IMR-90 (cell line): ENCODE results near the gene DGKB. TPM values are rescaled to one million over a fixed set of nuclear protein-coding genes. Genes with fewer than 3 reads are reported as not detected.

Experiments
- ATAC-seq: fragments of 200-7000 bp; cut with Tn5 transposase; 2 replicates; pipeline ENCODE4 v1.9.1; 2020; ENCODE audit warnings: low read depth, mild to moderate bottlenecking, moderate library complexity
- BruUV-seq: library from RNA; stranded (reverse); fragments of 400-500 nt; replicated peaks from 2 replicates; lab custom pipeline; 2021; lab: Mats Ljungman, UMichigan
- CTCF ChIA-PET: fragments of 300-600 bp; formaldehyde crosslinking; extraction: SDS; loops from one replicate; lab custom pipeline; 2021; ENCODE audit warnings: antibody characterized with exemption; lab: Yijun Ruan, JAX
- POLR2A ChIA-PET: fragments of 300-600 bp; sonication (Branson Sonifier 250); formaldehyde crosslinking; loops from one replicate; lab custom pipeline; 2022; ENCODE audit warnings: antibody characterized with exemption; ENCODE audit not compliant: unreplicated experiment; lab: Charles Lee
- DNase-seq: peaks from one replicate; pipeline ENCODE4 v3.0.0; 2013
- H2AFZ ChIP-seq: replicated peaks from 2 replicates; pipeline ENCODE3; 2013; ENCODE audit warnings: low read length, mild to moderate bottlenecking; ENCODE audit not compliant: poor library complexity
- H2AK5ac ChIP-seq: 2 replicates; pipeline ENCODE4 v1.6.1; 2013; ENCODE audit warnings: low read depth, low read length, inconsistent platforms
- H2AK9ac ChIP-seq: replicated peaks from 2 replicates; pipeline ENCODE3; 2013; ENCODE audit warnings: mild to moderate bottlenecking, low read depth, low read length, moderate library complexity; ENCODE audit not compliant: poor library complexity
- H2BK120ac ChIP-seq: 2 replicates; pipeline ENCODE4 v1.6.1; 2013; ENCODE audit warnings: low read depth, low read length, inconsistent platforms
- H2BK15ac ChIP-seq: 3 replicates; pipeline ENCODE4 v1.6.1; 2013; ENCODE audit warnings: low read depth, low read length, inconsistent platforms
- H2BK20ac ChIP-seq: 2 replicates; pipeline ENCODE4 v1.6.1; 2013; ENCODE audit warnings: low read depth, mild to moderate bottlenecking, inconsistent platforms, low read length, moderate library complexity
- H2BK5ac ChIP-seq: 2 replicates; pipeline ENCODE4 v1.6.1; 2013; ENCODE audit warnings: mild to moderate bottlenecking, low read depth, low read length, inconsistent platforms; ENCODE audit not compliant: poor library complexity, severe bottlenecking
- H3K14ac ChIP-seq: replicated peaks from 2 replicates; pipeline ENCODE4 v1.6.1; 2013; ENCODE audit warnings: low read depth, low read length, inconsistent platforms
- H3K18ac ChIP-seq: 2 replicates; pipeline ENCODE4 v1.6.1; 2013; ENCODE audit warnings: low read depth, low read length, control low read depth
- H3K23ac ChIP-seq: 2 replicates; pipeline ENCODE4 v1.6.1; 2013; ENCODE audit warnings: low read depth, low read length, inconsistent platforms
- H3K27ac ChIP-seq: 2 replicates; pipeline ENCODE4 v1.5.1; 2013; ENCODE audit warnings: mild to moderate bottlenecking, control low read depth, low read length; ENCODE audit not compliant: insufficient read depth
- H3K27me3 ChIP-seq: 2 replicates; pipeline ENCODE4 v1.6.1; 2013; ENCODE audit warnings: low read length; ENCODE audit not compliant: control insufficient read depth, insufficient read depth
- H3K36me3 ChIP-seq: 2 replicates; pipeline ENCODE4 v1.6.1; 2013; ENCODE audit warnings: low read length, mixed read lengths; ENCODE audit not compliant: control insufficient read depth, insufficient read depth
- H3K4ac ChIP-seq: 2 replicates; pipeline ENCODE4 v1.6.1; 2013; ENCODE audit warnings: low read depth, low read length, inconsistent platforms
- H3K4me1 ChIP-seq: 2 replicates; pipeline ENCODE4 v1.6.1; 2013; ENCODE audit warnings: low read length, mixed read lengths; ENCODE audit not compliant: control insufficient read depth, insufficient read depth
- H3K4me2 ChIP-seq: 2 replicates; pipeline ENCODE4 v1.6.1; 2013; ENCODE audit warnings: low read depth, mild to moderate bottlenecking, control low read depth, low read length, moderate library complexity
- H3K4me3 ChIP-seq: 2 replicates; pipeline ENCODE4 v1.5.1; 2013; ENCODE audit warnings: low read depth, mild to moderate bottlenecking, control low read depth, low read length, moderate library complexity; ENCODE audit not compliant: insufficient read depth
- H3K56ac ChIP-seq: 2 replicates; pipeline ENCODE4 v1.6.1; 2013; ENCODE audit warnings: low read length, inconsistent platforms; ENCODE audit not compliant: insufficient read depth; ENCODE audit errors: extremely low read depth
- H3K79me1 ChIP-seq, 2 experiments: 2 replicates each; pipeline ENCODE4 v1.6.1; 2013; ENCODE audit warnings: low read length in 2 of 2, inconsistent platforms in 1 of 2, low read depth in 1 of 2
- H3K9ac ChIP-seq: 2 replicates; pipeline ENCODE4 v1.6.1; 2013; ENCODE audit warnings: low read depth, low read length, control low read depth
- H3K9me1 ChIP-seq: 2 replicates; pipeline ENCODE4 v1.6.1; 2013; ENCODE audit warnings: low read length, inconsistent platforms; ENCODE audit not compliant: insufficient read depth
- H3K9me3 ChIP-seq: 2 replicates; pipeline ENCODE4 v1.6.1; 2013; ENCODE audit warnings: low read length; ENCODE audit not compliant: control insufficient read depth, insufficient read depth
- H4K20me1 ChIP-seq: 2 replicates; pipeline ENCODE4 v1.6.1; 2013; ENCODE audit warnings: low read length, inconsistent platforms; ENCODE audit not compliant: insufficient read depth
- H4K5ac ChIP-seq: 2 replicates; pipeline ENCODE4 v1.6.1; 2013; ENCODE audit warnings: mild to moderate bottlenecking, low read depth, low read length, control low read depth
- H4K8ac ChIP-seq, 2 experiments: 2 replicates each; pipeline ENCODE4 v1.6.1; 2013; ENCODE audit warnings: low read depth in 2 of 2, low read length in 2 of 2, control low read depth in 1 of 2, inconsistent platforms in 1 of 2
- H4K91ac ChIP-seq: 2 replicates; pipeline ENCODE4 v1.6.1; 2013; ENCODE audit warnings: low read depth, low read length, inconsistent platforms; ENCODE audit not compliant: insufficient read depth
- BHLHE40 ChIP-seq: fragments of 150-350 bp; IDR thresholded peaks from 2 replicates; pipeline ENCODE4 v1.6.1; 2016; ENCODE audit warnings: mild to moderate bottlenecking, low read depth, low read length
- CEBPB ChIP-seq: IDR thresholded peaks from 2 replicates; pipeline ENCODE4 v1.6.1; 2012; ENCODE audit warnings: low read depth, low read length, improper control_type of control experiment
- CHD1 ChIP-seq: IDR thresholded peaks from 2 replicates; pipeline ENCODE4 v1.6.1; 2012; ENCODE audit warnings: low read depth, low read length, improper control_type of control experiment
- FOS ChIP-seq: fragments of 150-350 bp; IDR thresholded peaks from 2 replicates; pipeline ENCODE4 v1.6.1; 2016; ENCODE audit warnings: low read depth, low read length
- MAFK ChIP-seq: IDR thresholded peaks from 2 replicates; pipeline ENCODE4 v1.6.1; 2012; ENCODE audit warnings: low read depth, low read length, improper control_type of control experiment
- MAZ ChIP-seq: IDR thresholded peaks from 2 replicates; pipeline ENCODE4 v1.6.1; 2012; ENCODE audit warnings: low read depth, mild to moderate bottlenecking, low read length, improper control_type of control experiment, moderate library complexity, borderline replicate concordance
- MXI1 ChIP-seq: IDR thresholded peaks from 2 replicates; pipeline ENCODE4 v1.6.1; 2012; ENCODE audit warnings: low read depth, mild to moderate bottlenecking, low read length, moderate library complexity, borderline replicate concordance
- NFE2L2 ChIP-seq: fragments of 150-350 bp; IDR thresholded peaks from 2 replicates; pipeline ENCODE4 v1.6.1; 2016; ENCODE audit warnings: low read depth, mild to moderate bottlenecking, low read length
- POLR2A ChIP-seq: IDR thresholded peaks from 2 replicates; pipeline ENCODE4 v1.6.1; 2012; ENCODE audit warnings: mild to moderate bottlenecking, low read depth, low read length
- RAD21 ChIP-seq: IDR thresholded peaks from 2 replicates; pipeline ENCODE4 v1.6.1; 2012; ENCODE audit warnings: low read length, improper control_type of control experiment
- RCOR1 ChIP-seq: IDR thresholded peaks from 2 replicates; pipeline ENCODE4 v1.6.1; 2012; ENCODE audit warnings: mild to moderate bottlenecking, low read length, improper control_type of control experiment; ENCODE audit not compliant: insufficient replicate concordance
- RFX5 ChIP-seq: IDR thresholded peaks from 2 replicates; pipeline ENCODE4 v1.8.0; 2012; ENCODE audit warnings: low read depth, mild to moderate bottlenecking, low read length, moderate library complexity
- SMC3 ChIP-seq: fragments of 150-350 bp; IDR thresholded peaks from 2 replicates; pipeline ENCODE4 v1.6.1; 2016; ENCODE audit warnings: low read depth, mild to moderate bottlenecking, antibody characterized with exemption, low read length, moderate library complexity
- WGBS, 2 experiments: methylation state at CpG; one replicate each; pipeline versions ENCODE4 v1.1.5 to v1.1.7; 2013; ENCODE audit warnings: missing lambda C conversion rate in 2 of 2; ENCODE audit not compliant: insufficient read length in 1 of 2; ENCODE audit errors: extremely low coverage in 2 of 2; 5-methylcytosine and 5-hydroxymethylcytosine counted together
- dilution Hi-C: fragments of 300-500 bp; cut with HindIII; formaldehyde crosslinking; loops from one replicate; pipeline ENCODE4 v1.14.3; 2018; ENCODE audit warnings: low sequenced_read_pairs; ENCODE audit not compliant: unreplicated experiment
- in situ Hi-C: fragments of 300-500 bp; cut with MboI; formaldehyde crosslinking; loops from 3 replicates; pipeline ENCODE4 v1.14.3; 2019; ENCODE audit warnings: low sequenced_read_pairs, inconsistent platforms, mixed read lengths
- intact Hi-C: fragments of 100-400 bp; cut with micrococcal nuclease; formaldehyde crosslinking; loops from 2 replicates; pipeline ENCODE4 v1.10.0; 2022
- polyA plus RNA-seq, 3 experiments: library from polyadenylated mRNA; depleted of rRNA; stranded (reverse); fragments of >200 nt; gene quantifications; 2 replicates each; pipeline ENCODE4 v1.2.3, GENCODE V29; 2012; ENCODE audit warnings: low replicate concordance in 1 of 3
- total RNA-seq: library from RNA; depleted of rRNA; stranded (reverse); fragments of >200 nt; gene quantifications from 2 replicates; pipeline ENCODE4 v1.2.3, GENCODE V29; 2012
- TF ChIP-seq, protein P1 (sequence below): fragments of 150-350 bp; IDR thresholded peaks from 2 replicates; pipeline ENCODE4 v1.6.1; 2017; ENCODE audit warnings: mild to moderate bottlenecking, antibody characterized with exemption, low read length, low read depth
- TF ChIP-seq, protein P2 (sequence below): fragments of 150-350 bp; IDR thresholded peaks from 2 replicates; pipeline ENCODE4 v1.6.1; 2016; ENCODE audit warnings: low read depth, mild to moderate bottlenecking, low read length, moderate library complexity, borderline replicate concordance
- TF ChIP-seq, protein P3 (sequence below): conservative IDR thresholded peaks from 2 replicates; pipeline ENCODE4 v1.5.1; 2012; ENCODE audit warnings: mild to moderate bottlenecking, low read depth, low read length, improper control_type of control experiment

The DGKB gene
- total and polyA plus RNA-seq, 2 of the 4 experiments (the other 2 are of a cell fraction), result not detected

DNA sequence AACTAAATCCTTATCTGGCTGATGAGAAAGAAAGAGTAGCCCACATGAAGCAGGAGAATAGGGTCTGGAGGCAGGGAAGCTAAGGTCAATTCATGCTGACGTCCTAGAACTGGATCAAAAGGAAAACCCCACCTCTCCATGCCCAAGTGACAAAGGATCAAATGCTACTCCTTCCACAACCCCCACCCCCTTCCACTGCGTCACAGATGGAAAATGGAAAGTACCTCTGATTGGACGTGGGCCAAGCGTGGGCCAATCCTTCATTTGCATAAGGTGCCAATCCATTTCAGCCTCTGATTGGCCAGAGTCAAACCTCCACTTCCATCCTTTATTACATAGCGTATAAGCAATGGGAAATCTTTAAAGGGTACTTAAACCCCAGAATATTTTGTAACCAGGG, 481.8 kb downstream of the DGKB start:
- BruUV-seq, result no TSS peak
- Histone ChIP-seq H2BK20ac (no peak overlapping the region), H3K9ac (no peak overlapping the region), H3K9me1 (no peaks in the 10 kb centered on the region), H4K91ac (no peak overlapping the region), H3K56ac (no peak overlapping the region), H2BK15ac (no peak overlapping the region), H3K4me1 (no peaks in the 10 kb centered on the region), H2AFZ (no peak overlapping the region), H2AK5ac (no peak overlapping the region), H3K18ac (no peak overlapping the region), H3K4me2 (no peak overlapping the region), H4K20me1 (no peaks in the 10 kb centered on the region), H3K14ac (no peak overlapping the region), H3K36me3 (no peaks in the 10 kb centered on the region), H3K4ac (no peak overlapping the region), H3K23ac (no peak overlapping the region), H3K27ac (no peak overlapping the region), H3K79me1 (no peaks in the 10 kb centered on the region), H4K8ac (no peak overlapping the region), H3K27me3 (no peaks in the 10 kb centered on the region), H3K4me3 (no peak overlapping the region), H3K9me3 (no peaks in the 10 kb centered on the region), H2BK120ac (no peak overlapping the region), H2AK9ac (no peak overlapping the region), H4K5ac (no peak overlapping the region), H2BK5ac (no peak overlapping the region)
- DNase-seq (no peak), ATAC-seq (no peak)
- TF ChIP-seq FOS, result no peak
- TF ChIP-seq SMC3, result no peak
- TF ChIP-seq MAFK, result no peak
- no peak for TF ChIP-seq RFX5
- no peak for TF ChIP-seq RCOR1
- TF ChIP-seq, protein P1, sequence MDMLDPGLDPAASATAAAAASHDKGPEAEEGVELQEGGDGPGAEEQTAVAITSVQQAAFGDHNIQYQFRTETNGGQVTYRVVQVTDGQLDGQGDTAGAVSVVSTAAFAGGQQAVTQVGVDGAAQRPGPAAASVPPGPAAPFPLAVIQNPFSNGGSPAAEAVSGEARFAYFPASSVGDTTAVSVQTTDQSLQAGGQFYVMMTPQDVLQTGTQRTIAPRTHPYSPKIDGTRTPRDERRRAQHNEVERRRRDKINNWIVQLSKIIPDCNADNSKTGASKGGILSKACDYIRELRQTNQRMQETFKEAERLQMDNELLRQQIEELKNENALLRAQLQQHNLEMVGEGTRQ, result no peak
- no peak for TF ChIP-seq BHLHE40
- TF ChIP-seq, protein P2, sequence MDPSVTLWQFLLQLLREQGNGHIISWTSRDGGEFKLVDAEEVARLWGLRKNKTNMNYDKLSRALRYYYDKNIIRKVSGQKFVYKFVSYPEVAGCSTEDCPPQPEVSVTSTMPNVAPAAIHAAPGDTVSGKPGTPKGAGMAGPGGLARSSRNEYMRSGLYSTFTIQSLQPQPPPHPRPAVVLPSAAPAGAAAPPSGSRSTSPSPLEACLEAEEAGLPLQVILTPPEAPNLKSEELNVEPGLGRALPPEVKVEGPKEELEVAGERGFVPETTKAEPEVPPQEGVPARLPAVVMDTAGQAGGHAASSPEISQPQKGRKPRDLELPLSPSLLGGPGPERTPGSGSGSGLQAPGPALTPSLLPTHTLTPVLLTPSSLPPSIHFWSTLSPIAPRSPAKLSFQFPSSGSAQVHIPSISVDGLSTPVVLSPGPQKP, result no peak
- no peak for TF ChIP-seq CHD1
- TF ChIP-seq POLR2A, result no peak
- no peak for TF ChIP-seq MXI1
- no peak for TF ChIP-seq NFE2L2
- TF ChIP-seq, protein P3, sequence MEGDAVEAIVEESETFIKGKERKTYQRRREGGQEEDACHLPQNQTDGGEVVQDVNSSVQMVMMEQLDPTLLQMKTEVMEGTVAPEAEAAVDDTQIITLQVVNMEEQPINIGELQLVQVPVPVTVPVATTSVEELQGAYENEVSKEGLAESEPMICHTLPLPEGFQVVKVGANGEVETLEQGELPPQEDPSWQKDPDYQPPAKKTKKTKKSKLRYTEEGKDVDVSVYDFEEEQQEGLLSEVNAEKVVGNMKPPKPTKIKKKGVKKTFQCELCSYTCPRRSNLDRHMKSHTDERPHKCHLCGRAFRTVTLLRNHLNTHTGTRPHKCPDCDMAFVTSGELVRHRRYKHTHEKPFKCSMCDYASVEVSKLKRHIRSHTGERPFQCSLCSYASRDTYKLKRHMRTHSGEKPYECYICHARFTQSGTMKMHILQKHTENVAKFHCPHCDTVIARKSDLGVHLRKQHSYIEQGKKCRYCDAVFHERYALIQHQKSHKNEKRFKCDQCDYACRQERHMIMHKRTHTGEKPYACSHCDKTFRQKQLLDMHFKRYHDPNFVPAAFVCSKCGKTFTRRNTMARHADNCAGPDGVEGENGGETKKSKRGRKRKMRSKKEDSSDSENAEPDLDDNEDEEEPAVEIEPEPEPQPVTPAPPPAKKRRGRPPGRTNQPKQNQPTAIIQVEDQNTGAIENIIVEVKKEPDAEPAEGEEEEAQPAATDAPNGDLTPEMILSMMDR, result no peak
- TF ChIP-seq RAD21, result no peak
- TF ChIP-seq MAZ, result no peak
- no peak for TF ChIP-seq CEBPB
- ChIA-PET CTCF (no interaction called here), POLR2A (no interaction called here)
- in situ Hi-C loops, result no loop called here
- WGBS, 2 experiments, result 82% methylated on average over 3 of the region's 5 CpGs; no CpG with 5 or more reads in 1 of the 2 experiments
- intact Hi-C loops, result no loop called here
- dilution Hi-C loops, result no loop called here
